Muscle layer of colon (tissue), 2 donors: ENCODE results near the gene MRPS27.
"Not testable (repeated sequence)": the region's sequence is repeated elsewhere in the genome, so short reads cannot be mapped to it uniquely, and the experiment has no call there.

Source experiments
- H3K27ac ChIP-seq: one replicate; pipeline ENCODE4 v1.7.0; 2013; ENCODE audit warnings: low read depth, mild to moderate bottlenecking, low read length, moderate library complexity
- H3K27me3 ChIP-seq, 2 donors: one replicate each; pipeline ENCODE4 v1.7.0; 2013; ENCODE audit warnings: low read length in 2 of 2, mild to moderate bottlenecking in 2 of 2; ENCODE audit not compliant: insufficient read depth in 2 of 2, control insufficient read depth in 1 of 2
- H3K36me3 ChIP-seq: one replicate; pipeline ENCODE4 v1.7.0; 2013; ENCODE audit warnings: mild to moderate bottlenecking, low read length; ENCODE audit not compliant: insufficient read depth
- H3K4me1 ChIP-seq: one replicate; pipeline ENCODE4 v1.7.0; 2013; ENCODE audit warnings: mild to moderate bottlenecking, low read length; ENCODE audit not compliant: insufficient read depth
- H3K4me3 ChIP-seq, 2 donors: one replicate each; pipeline ENCODE4 v1.7.0; 2013; ENCODE audit warnings: low read length in 2 of 2, low read depth in 1 of 2, mild to moderate bottlenecking in 1 of 2, moderate library complexity in 1 of 2
- H3K9ac ChIP-seq: one replicate; pipeline ENCODE4 v1.7.0; 2013; ENCODE audit warnings: low read length
- H3K9me3 ChIP-seq: one replicate; pipeline ENCODE4 v1.7.0; 2013; ENCODE audit warnings: mild to moderate bottlenecking, low read length
- donor health status: abdominal sarcoma.
- donor health status: Adenocarcinoma of cecum.

MRPS27 gene

GRCh38 chr5:72301557-72301956, 18.5 kb downstream of the MRPS27 start:
- H3K4me1 ChIP-seq = no peaks in the 10 kb centered on the region
- no peak overlapping the region for H3K4me3 ChIP-seq
- no peak overlapping the region for H3K27ac ChIP-seq
- no peak overlapping the region for H3K9ac ChIP-seq
- H3K36me3 ChIP-seq = no peaks in the 10 kb centered on the region
- no peaks in the 10 kb centered on the region for H3K9me3 ChIP-seq
- H3K27me3 ChIP-seq = no peaks in the 10 kb centered on the region

- Histone ChIP-seq H3K27me3 (no peaks in the 10 kb centered on the region), H3K4me1 (no peaks in the 10 kb centered on the region), H3K27ac (no peak overlapping the region), H3K9me3 (no peaks in the 10 kb centered on the region), H3K4me3 (no peak overlapping the region), H3K9ac (no peak overlapping the region), H3K36me3 (no peaks in the 10 kb centered on the region)
Measured at GRCh38 chr5:72300590-72301339, 19.3 kb downstream of the MRPS27 start.

GRCh38 chr5:72298711-72299110, 21.3 kb downstream of the MRPS27 start:
- no peaks in the 10 kb centered on the region for H3K4me1 ChIP-seq
- H3K36me3 ChIP-seq = peaks cover 8% of the 10 kb centered on the region
- no peaks in the 10 kb centered on the region for H3K9me3 ChIP-seq
- H3K27me3 ChIP-seq = no peaks in the 10 kb centered on the region
- no peak overlapping the region for H3K9ac ChIP-seq
- H3K4me3 ChIP-seq = no peak overlapping the region
- H3K27ac ChIP-seq = no peak overlapping the region

GRCh38 chr5:72298136-72298535, 21.9 kb downstream of the MRPS27 start:
- H3K27ac ChIP-seq, H3K9me3 ChIP-seq, H3K36me3 ChIP-seq, H3K4me1 ChIP-seq, H3K27me3 ChIP-seq, H3K4me3 ChIP-seq, H3K9ac ChIP-seq: not testable (repeated sequence)

- Histone ChIP-seq H3K36me3 (peaks cover 8% of the 10 kb centered on the region), H3K4me3 (no peak overlapping the region), H3K27ac (no peak overlapping the region), H3K9ac (no peak overlapping the region), H3K27me3 (no peaks in the 10 kb centered on the region), H3K4me1 (no peaks in the 10 kb centered on the region), H3K9me3 (no peaks in the 10 kb centered on the region)
Measured at GRCh38 chr5:72296256-72296655, 23.8 kb downstream of the MRPS27 start.

- H3K4me1 ChIP-seq = no peaks in the 10 kb centered on the region
- H3K4me3 ChIP-seq = no peak overlapping the region
- H3K27ac ChIP-seq = no peak overlapping the region
- no peaks in the 10 kb centered on the region for H3K9me3 ChIP-seq
- peaks cover 8% of the 10 kb centered on the region for H3K36me3 ChIP-seq
- no peak overlapping the region for H3K9ac ChIP-seq
- H3K27me3 ChIP-seq = no peaks in the 10 kb centered on the region
Measured at GRCh38 chr5:72295539-72295938, 24.5 kb downstream of the MRPS27 start.

- Histone ChIP-seq H3K36me3 (peaks cover 8% of the 10 kb centered on the region), H3K4me3 (no peak overlapping the region), H3K4me1 (no peaks in the 10 kb centered on the region), H3K9ac (no peak overlapping the region), H3K27me3 (no peaks in the 10 kb centered on the region), H3K9me3 (no peaks in the 10 kb centered on the region), H3K27ac (no peak overlapping the region)
Measured at GRCh38 chr5:72294473-72294872, 25.6 kb downstream of the MRPS27 start.

GRCh38 chr5:72293495-72294055, 26.5 kb downstream of the MRPS27 start:
- no peak overlapping the region for H3K9ac ChIP-seq
- no peaks in the 10 kb centered on the region for H3K4me1 ChIP-seq
- H3K4me3 ChIP-seq = no peak overlapping the region
- peaks cover 8% of the 10 kb centered on the region for H3K36me3 ChIP-seq
- no peak overlapping the region for H3K27ac ChIP-seq
- no peaks in the 10 kb centered on the region for H3K9me3 ChIP-seq
- no peaks in the 10 kb centered on the region for H3K27me3 ChIP-seq

- Histone ChIP-seq H3K9ac (no peak overlapping the region), H3K9me3 (no peaks in the 10 kb centered on the region), H3K27me3 (no peaks in the 10 kb centered on the region), H3K27ac (no peak overlapping the region), H3K4me3 (no peak overlapping the region), H3K4me1 (no peaks in the 10 kb centered on the region), H3K36me3 (peaks cover 13% of the 10 kb centered on the region)
Measured at GRCh38 chr5:72292411-72292810, 27.6 kb downstream of the MRPS27 start.

- no peaks in the 10 kb centered on the region for H3K4me1 ChIP-seq
- H3K4me3 ChIP-seq = no peak overlapping the region
- H3K9me3 ChIP-seq = no peaks in the 10 kb centered on the region
- no peak overlapping the region for H3K9ac ChIP-seq
- no peak overlapping the region for H3K27ac ChIP-seq
- H3K36me3 ChIP-seq = peaks cover 13% of the 10 kb centered on the region
- no peaks in the 10 kb centered on the region for H3K27me3 ChIP-seq
Measured at GRCh38 chr5:72291601-72292000, 28.4 kb downstream of the MRPS27 start.

GRCh38 chr5:72290356-72291133, 29.5 kb downstream of the MRPS27 start:
- Histone ChIP-seq H3K4me1 (no peaks in the 10 kb centered on the region), H3K27ac (no peak overlapping the region), H3K9me3 (no peaks in the 10 kb centered on the region), H3K36me3 (peaks cover 13% of the 10 kb centered on the region), H3K27me3 (no peaks in the 10 kb centered on the region), H3K9ac (no peak overlapping the region), H3K4me3 (no peak overlapping the region)
